PC-9 (cell line): ENCODE measurements around the gene LRRTM4. TPM values are rescaled to one million over a fixed set of nuclear protein-coding genes. Genes with fewer than 3 reads are reported as not detected.

Experiments used
- BruUV-seq: library from RNA; stranded (reverse); fragments of 400-500 nt; replicated peaks from 2 replicates; lab custom pipeline; 2021; lab: Mats Ljungman, UMichigan
- CTCF ChIA-PET: fragments of 300-600 bp; sonication (Branson Sonifier 250); formaldehyde crosslinking; loops from one replicate; lab custom pipeline; 2022; ENCODE audit warnings: antibody characterized with exemption; lab: Charles Lee
- POLR2A ChIA-PET: fragments of 300-600 bp; sonication (Branson Sonifier 250); formaldehyde crosslinking; loops from one replicate; lab custom pipeline; 2022; ENCODE audit warnings: antibody characterized with exemption; ENCODE audit not compliant: unreplicated experiment; lab: Charles Lee
- DNase-seq, 2 experiments: peaks; one replicate each; pipeline versions ENCODE4 v3.0.0 to v3.0.0-alpha.2; 2015 to 2022; ENCODE audit warnings: mixed read lengths in 1 of 2
- H2AFZ ChIP-seq: fragments of 200-600 bp; sonication (generic); 2 replicates; pipeline ENCODE4 v1.8.1; 2017; ENCODE audit warnings: antibody characterized with exemption
- H3F3A ChIP-seq: fragments of 200-600 bp; sonication (generic); 2 replicates; pipeline ENCODE4 v1.8.1; 2017; ENCODE audit warnings: antibody characterized with exemption, mild to moderate bottlenecking, low read depth; ENCODE audit not compliant: insufficient read depth
- H3K27ac ChIP-seq: fragments of 200-600 bp; sonication (generic); 2 replicates; pipeline ENCODE4 v1.6.1; 2016; ENCODE audit warnings: mixed run types
- H3K27me3 ChIP-seq: fragments of 200-600 bp; sonication (generic); 2 replicates; pipeline ENCODE4 v1.6.1; 2016; ENCODE audit warnings: low read depth, mixed run types; ENCODE audit not compliant: insufficient read depth
- H3K36me3 ChIP-seq: fragments of 200-600 bp; sonication (generic); 2 replicates; pipeline ENCODE4 v1.6.1; 2016; ENCODE audit warnings: low read depth, mixed run types
- H3K4me1 ChIP-seq: fragments of 200-600 bp; sonication (generic); replicated peaks from 2 replicates; pipeline ENCODE4 v1.6.1; 2016; ENCODE audit warnings: mixed run types; ENCODE audit not compliant: insufficient read depth
- H3K4me2 ChIP-seq: fragments of 200-600 bp; sonication (generic); 2 replicates; pipeline ENCODE4 v1.6.1; 2017; ENCODE audit warnings: mixed run types
- H3K4me3 ChIP-seq: fragments of 200-600 bp; sonication (generic); 2 replicates; pipeline ENCODE4 v1.6.1; 2016; ENCODE audit warnings: mixed run types
- H3K79me2 ChIP-seq: fragments of 200-600 bp; sonication (generic); 2 replicates; pipeline ENCODE4 v1.6.1; 2017; ENCODE audit warnings: low read depth, mixed run types
- H3K9me2 ChIP-seq: fragments of 200-600 bp; sonication (generic); 2 replicates; pipeline ENCODE4 v1.8.1; 2017; ENCODE audit warnings: mild to moderate bottlenecking; ENCODE audit not compliant: insufficient read depth
- H3K9me3 ChIP-seq: fragments of 200-600 bp; sonication (generic); 2 replicates; pipeline ENCODE4 v1.8.1; 2016; ENCODE audit warnings: low read depth; ENCODE audit not compliant: insufficient read depth
- H4K20me1 ChIP-seq: fragments of 200-600 bp; sonication (generic); 2 replicates; pipeline ENCODE4 v1.8.1; 2017; ENCODE audit not compliant: insufficient read depth
- EZH2 ChIP-seq: fragments of 200-600 bp; sonication (generic); IDR thresholded peaks from 2 replicates; pipeline ENCODE4 v1.8.0; 2017; ENCODE audit warnings: antibody characterized with exemption, low read depth
- intact Hi-C: fragments of 100-400 bp; cut with micrococcal nuclease; formaldehyde crosslinking; loops from one replicate; pipeline ENCODE4 v1.10.0; 2022; ENCODE audit not compliant: unreplicated experiment
- total RNA-seq: library from RNA; stranded (reverse); gene quantifications from 2 replicates; pipeline ENCODE4 v1.2.3, GENCODE V29; 2021
- TF ChIP-seq, protein P1 (sequence below): fragments of 200-600 bp; sonication (generic); conservative IDR thresholded peaks from 2 replicates; pipeline ENCODE4 v1.6.1; 2017; ENCODE audit warnings: mixed run types, antibody characterized with exemption, mild to moderate bottlenecking, moderate library complexity

The LRRTM4 gene
- total RNA-seq, 1 experiment from 2014 or later: 2.2 TPM

DNA sequence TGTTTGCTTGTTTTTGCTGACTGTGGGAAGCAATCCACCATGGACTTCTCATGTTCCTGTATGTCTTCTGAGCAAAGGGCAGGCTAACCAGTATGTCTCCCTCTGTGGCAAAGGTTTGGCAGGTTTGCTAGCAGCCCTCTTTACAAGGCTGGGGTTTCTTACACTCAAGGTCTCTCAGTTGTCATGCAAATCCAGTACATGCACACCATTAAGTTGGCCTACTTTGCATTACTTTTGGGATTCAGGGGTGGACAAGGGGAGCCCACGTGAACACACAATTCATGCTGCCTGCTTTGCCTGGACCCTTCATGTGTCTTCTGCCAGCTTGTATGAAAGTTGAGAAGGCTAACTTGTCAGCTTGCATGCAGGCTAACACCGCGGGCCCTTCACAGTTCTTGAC lies 134.9 kb downstream of the LRRTM4 start:
- no peaks in the 10 kb centered on the region for H3K79me2 ChIP-seq
- H3K27me3 ChIP-seq: no peaks in the 10 kb centered on the region
- ChIA-PET CTCF (no interaction called here), POLR2A (no interaction called here)
- TF ChIP-seq, protein P1, sequence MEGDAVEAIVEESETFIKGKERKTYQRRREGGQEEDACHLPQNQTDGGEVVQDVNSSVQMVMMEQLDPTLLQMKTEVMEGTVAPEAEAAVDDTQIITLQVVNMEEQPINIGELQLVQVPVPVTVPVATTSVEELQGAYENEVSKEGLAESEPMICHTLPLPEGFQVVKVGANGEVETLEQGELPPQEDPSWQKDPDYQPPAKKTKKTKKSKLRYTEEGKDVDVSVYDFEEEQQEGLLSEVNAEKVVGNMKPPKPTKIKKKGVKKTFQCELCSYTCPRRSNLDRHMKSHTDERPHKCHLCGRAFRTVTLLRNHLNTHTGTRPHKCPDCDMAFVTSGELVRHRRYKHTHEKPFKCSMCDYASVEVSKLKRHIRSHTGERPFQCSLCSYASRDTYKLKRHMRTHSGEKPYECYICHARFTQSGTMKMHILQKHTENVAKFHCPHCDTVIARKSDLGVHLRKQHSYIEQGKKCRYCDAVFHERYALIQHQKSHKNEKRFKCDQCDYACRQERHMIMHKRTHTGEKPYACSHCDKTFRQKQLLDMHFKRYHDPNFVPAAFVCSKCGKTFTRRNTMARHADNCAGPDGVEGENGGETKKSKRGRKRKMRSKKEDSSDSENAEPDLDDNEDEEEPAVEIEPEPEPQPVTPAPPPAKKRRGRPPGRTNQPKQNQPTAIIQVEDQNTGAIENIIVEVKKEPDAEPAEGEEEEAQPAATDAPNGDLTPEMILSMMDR: no peak
- TF ChIP-seq EZH2: no peak
- no peaks in the 10 kb centered on the region for H3K9me3 ChIP-seq
- no peaks in the 10 kb centered on the region for H3K9me2 ChIP-seq
- BruUV-seq: no TSS peak
- no peak overlapping the region for H3K4me2 ChIP-seq
- no peak overlapping the region for H2AFZ ChIP-seq
- no peaks in the 10 kb centered on the region for H3F3A ChIP-seq
- no peak for DNase-seq
- no peaks in the 10 kb centered on the region for H3K36me3 ChIP-seq
- H3K4me1 ChIP-seq: no peaks in the 10 kb centered on the region
- no peaks in the 10 kb centered on the region for H4K20me1 ChIP-seq
- no peak overlapping the region for H3K4me3 ChIP-seq
- intact Hi-C loops: no loop called here
- no peak overlapping the region for H3K27ac ChIP-seq

DNA sequence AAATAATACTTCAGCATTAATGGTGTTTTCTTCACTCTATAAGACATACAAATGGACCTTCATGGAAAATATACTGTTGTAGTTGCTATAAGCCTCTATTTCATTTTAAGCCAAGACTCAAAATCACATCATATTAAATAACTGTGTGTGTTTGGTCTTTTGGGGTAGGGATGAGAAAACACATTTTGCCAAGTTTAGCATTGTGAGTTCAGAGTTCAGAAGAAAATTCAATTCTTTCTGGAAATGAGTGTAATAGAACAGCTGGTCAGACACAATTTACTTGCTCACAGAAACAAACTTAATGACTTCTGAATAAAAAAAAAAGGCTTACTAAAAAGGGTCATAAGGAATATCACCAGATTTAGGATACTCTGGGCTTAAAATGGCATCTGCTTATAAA lies 149.5 kb downstream of the LRRTM4 start:
- no peaks in the 10 kb centered on the region for H4K20me1 ChIP-seq
- H3K9me2 ChIP-seq: no peaks in the 10 kb centered on the region
- H3K79me2 ChIP-seq: no peaks in the 10 kb centered on the region
- TF ChIP-seq EZH2: no peak
- TF ChIP-seq, protein P1: no peak
- DNase-seq: no peak
- no peak overlapping the region for H3K27ac ChIP-seq
- POLR2A ChIA-PET: no interaction called here
- CTCF ChIA-PET: no interaction called here
- H2AFZ ChIP-seq: no peak overlapping the region
- H3K27me3 ChIP-seq: no peaks in the 10 kb centered on the region
- no peaks in the 10 kb centered on the region for H3F3A ChIP-seq
- no peak overlapping the region for H3K4me3 ChIP-seq
- intact Hi-C loops: no loop called here
- H3K4me1 ChIP-seq: no peaks in the 10 kb centered on the region
- no TSS peak for BruUV-seq
- H3K36me3 ChIP-seq: no peaks in the 10 kb centered on the region
- no peak overlapping the region for H3K4me2 ChIP-seq
- no peaks in the 10 kb centered on the region for H3K9me3 ChIP-seq

DNA sequence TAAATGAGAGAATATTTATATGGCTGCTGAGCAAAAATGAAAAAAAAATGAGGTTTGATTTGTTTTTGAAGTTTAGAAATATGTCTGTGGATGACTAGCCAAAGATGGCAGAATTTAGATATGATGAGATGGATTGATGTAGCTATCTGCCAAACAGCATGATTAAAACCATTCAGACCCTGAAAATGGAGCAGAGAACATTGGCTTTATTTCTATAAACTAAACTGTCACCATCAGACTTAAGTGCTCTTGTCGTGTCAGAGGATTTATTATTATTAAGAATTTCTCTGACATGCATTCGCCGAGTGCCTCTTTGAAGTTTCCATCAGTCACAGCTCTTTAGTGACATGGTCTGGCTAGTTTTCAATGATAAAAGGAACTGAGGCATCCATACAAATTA lies 151.7 kb downstream of the LRRTM4 start:
- H3K27ac ChIP-seq: no peak overlapping the region
- no peak for DNase-seq
- no peaks in the 10 kb centered on the region for H3K79me2 ChIP-seq
- no peaks in the 10 kb centered on the region for H3K36me3 ChIP-seq
- CTCF ChIA-PET: no interaction called here
- H3K9me3 ChIP-seq: no peaks in the 10 kb centered on the region
- H3F3A ChIP-seq: no peaks in the 10 kb centered on the region
- no peaks in the 10 kb centered on the region for H4K20me1 ChIP-seq
- POLR2A ChIA-PET: no interaction called here
- no peak overlapping the region for H3K4me3 ChIP-seq
- BruUV-seq: no TSS peak
- TF ChIP-seq, protein P1: no peak
- TF ChIP-seq EZH2: no peak
- intact Hi-C loops: no loop called here
- no peaks in the 10 kb centered on the region for H3K4me1 ChIP-seq
- no peak overlapping the region for H3K4me2 ChIP-seq
- H2AFZ ChIP-seq: no peak overlapping the region
- H3K27me3 ChIP-seq: no peaks in the 10 kb centered on the region
- no peaks in the 10 kb centered on the region for H3K9me2 ChIP-seq
